ENCODE data around the gene CRIP1. TPM values are rescaled to one million over a fixed set of nuclear protein-coding genes. Genes with fewer than 3 reads are reported as not detected.

The CRIP1 gene
- total RNA-seq, 2 donors from 2014 or later = 39.0 to 82.7 TPM

GRCh38 chr14:105487449-105487985, 831 bp downstream of the CRIP1 start:
- Mint-ChIP-seq H3K4me3 (peak overlapping the region; percentile 73), H3K27ac (peak overlapping the region; percentile 41 to 49), H3K9me3 (no peaks in the 10 kb centered on the region), H3K27me3 (no peaks in the 10 kb centered on the region), H3K36me3 (no peaks in the 10 kb centered on the region), H3K4me1 (ENCODE audit: low read depth in 2 of 2) (peaks cover 21 to 29% of the 10 kb centered on the region in 2 donors)
- DNase-seq (ENCODE audit: low spot score) (peak; percentile 82), ATAC-seq (no peak)

- Mint-ChIP-seq H3K36me3 (no peaks in the 10 kb centered on the region), H3K27me3 (no peaks in the 10 kb centered on the region), H3K4me3 (peak overlapping the region; percentile 73), H3K27ac (peak overlapping the region; percentile 41 to 49), H3K4me1 (ENCODE audit: low read depth in 2 of 2) (peaks cover 21 to 29% of the 10 kb centered on the region in 2 donors), H3K9me3 (no peaks in the 10 kb centered on the region)
- ATAC-seq = no peak
- DNase-seq (ENCODE audit: low spot score) = no peak
Observed at GRCh38 chr14:105487986-105488777, 1.5 kb downstream of the CRIP1 start.

GRCh38 chr14:105488781-105489541, 2.3 kb downstream of the CRIP1 start:
- peak overlapping the region; percentile 69 to 82 for H3K27ac Mint-ChIP-seq
- peak overlapping the region; percentile 81 for H3K4me3 Mint-ChIP-seq
- H3K27me3 Mint-ChIP-seq = no peaks in the 10 kb centered on the region
- H3K36me3 Mint-ChIP-seq = no peaks in the 10 kb centered on the region
- no peak for ATAC-seq
- peaks cover 21 to 29% of the 10 kb centered on the region in 2 donors for H3K4me1 Mint-ChIP-seq (ENCODE audit: low read depth in 2 of 2)
- DNase-seq (ENCODE audit: low spot score) = no peak
- no peaks in the 10 kb centered on the region for H3K9me3 Mint-ChIP-seq

- Mint-ChIP-seq H3K4me1 (ENCODE audit: low read depth in 2 of 2) (peaks cover 15 to 23% of the 10 kb centered on the region in 2 donors), H3K4me3 (peak overlapping the region; percentile 81)
- no peak for ATAC-seq
Observed at GRCh38 chr14:105489542-105490266, 3.0 kb downstream of the CRIP1 start.

GRCh38 chr14:105490267-105490571, 3.5 kb downstream of the CRIP1 start:
- H3K4me1 Mint-ChIP-seq (ENCODE audit: low read depth in 2 of 2) = peaks cover 14 to 23% of the 10 kb centered on the region in 2 donors
- H3K4me3 Mint-ChIP-seq = no peak overlapping the region

More at GRCh38 chr14:105489542-105490266, 3.0 kb downstream of the CRIP1 start:
- Mint-ChIP-seq H3K9me3 (no peaks in the 10 kb centered on the region), H3K27me3 (no peaks in the 10 kb centered on the region), H3K27ac (peak overlapping the region; percentile 69 to 82), H3K36me3 (no peaks in the 10 kb centered on the region)
- DNase-seq (ENCODE audit: low spot score) = peak; percentile 82

GRCh38 chr14:105490572-105491365, 4.1 kb downstream of the CRIP1 start, which contains the start of gene TEDC1:
Gene TEDC1 (plus strand): TSS chr14:105491246. CDS start chr14:105491376, 130 bp downstream.
- no peaks in the 10 kb centered on the region for H3K36me3 Mint-ChIP-seq
- no peaks in the 10 kb centered on the region for H3K27me3 Mint-ChIP-seq
- H3K27ac Mint-ChIP-seq = peak within 1 kb of the TSS; percentile 79 to 85
- H3K9me3 Mint-ChIP-seq = no peaks in the 10 kb centered on the region
- DNase-seq (ENCODE audit: low spot score) = peak; percentile 100
- peak within 1 kb of the TSS; percentile 96 for H3K4me3 Mint-ChIP-seq
- peak; percentile 87 to 89 for ATAC-seq
- H3K4me1 Mint-ChIP-seq (ENCODE audit: low read depth in 2 of 2) = peaks cover 14 to 19% of the 10 kb centered on the region in 2 donors

More at GRCh38 chr14:105490267-105490571, 3.5 kb downstream of the CRIP1 start:
- DNase-seq (ENCODE audit: low spot score) (no peak), ATAC-seq (peak in 1 of 2 donors; percentile 0)
- Mint-ChIP-seq H3K9me3 (no peaks in the 10 kb centered on the region), H3K36me3 (no peaks in the 10 kb centered on the region), H3K27ac (no peak overlapping the region), H3K27me3 (no peaks in the 10 kb centered on the region)

GRCh38 chr14:105491366-105491973, 4.8 kb downstream of the CRIP1 start:
- peak overlapping the region; percentile 96 for H3K4me3 Mint-ChIP-seq
- H3K36me3 Mint-ChIP-seq = no peaks in the 10 kb centered on the region
- H3K9me3 Mint-ChIP-seq = no peaks in the 10 kb centered on the region
- ATAC-seq (peak; percentile 54 to 62), DNase-seq (ENCODE audit: low spot score) (peak; percentile 88)
- H3K4me1 Mint-ChIP-seq (ENCODE audit: low read depth in 2 of 2) = peaks cover 14 to 17% of the 10 kb centered on the region in 2 donors
- H3K27ac Mint-ChIP-seq = peak overlapping the region; percentile 79 to 85
- no peaks in the 10 kb centered on the region for H3K27me3 Mint-ChIP-seq

- DNase-seq (ENCODE audit: low spot score) (no peak), ATAC-seq (no peak)
- Mint-ChIP-seq H3K27ac (peak overlapping the region; percentile 79 to 85), H3K27me3 (no peaks in the 10 kb centered on the region), H3K9me3 (no peaks in the 10 kb centered on the region), H3K4me3 (peak overlapping the region; percentile 96), H3K36me3 (no peaks in the 10 kb centered on the region), H3K4me1 (ENCODE audit: low read depth in 2 of 2) (peaks cover 14 to 17% of the 10 kb centered on the region in 2 donors)
Observed at GRCh38 chr14:105492031-105492970, 5.6 kb downstream of the CRIP1 start.

GRCh38 chr14:105492971-105493871, 6.5 kb downstream of the CRIP1 start:
- ATAC-seq (no peak), DNase-seq (ENCODE audit: low spot score) (no peak)
- peaks cover 13 to 14% of the 10 kb centered on the region in 2 donors for H3K4me1 Mint-ChIP-seq (ENCODE audit: low read depth in 2 of 2)
- H3K36me3 Mint-ChIP-seq = no peaks in the 10 kb centered on the region
- H3K9me3 Mint-ChIP-seq = no peaks in the 10 kb centered on the region
- H3K4me3 Mint-ChIP-seq = no peak overlapping the region
- no peak overlapping the region for H3K27ac Mint-ChIP-seq
- no peaks in the 10 kb centered on the region for H3K27me3 Mint-ChIP-seq

- Mint-ChIP-seq H3K27me3 (no peaks in the 10 kb centered on the region), H3K4me1 (ENCODE audit: low read depth in 2 of 2) (peaks cover 12 to 14% of the 10 kb centered on the region in 2 donors), H3K9me3 (no peaks in the 10 kb centered on the region), H3K4me3 (no peak overlapping the region), H3K36me3 (no peaks in the 10 kb centered on the region), H3K27ac (no peak overlapping the region)
- peak; percentile 59 for DNase-seq (ENCODE audit: low spot score)
- ATAC-seq = no peak
Observed at GRCh38 chr14:105493921-105494605, 7.4 kb downstream of the CRIP1 start.

- H3K4me3 Mint-ChIP-seq = no peak overlapping the region
- no peaks in the 10 kb centered on the region for H3K27me3 Mint-ChIP-seq
- no peaks in the 10 kb centered on the region for H3K36me3 Mint-ChIP-seq
- H3K27ac Mint-ChIP-seq = no peak overlapping the region
- DNase-seq (ENCODE audit: low spot score) = no peak
- H3K4me1 Mint-ChIP-seq (ENCODE audit: low read depth in 2 of 2) = peaks cover 7 to 9% of the 10 kb centered on the region in 2 donors
- ATAC-seq = no peak
- no peaks in the 10 kb centered on the region for H3K9me3 Mint-ChIP-seq
Observed at GRCh38 chr14:105494606-105494929, 7.9 kb downstream of the CRIP1 start.
